ENCODE results near the gene CITED2. TPM values are rescaled to one million over a fixed set of nuclear protein-coding genes. Genes with fewer than 3 reads are reported as not detected.

The CITED2 gene
- polyA plus RNA-seq, 1 of the 3 experiments (the other 2 are of a cell fraction), result 173 TPM

DNA sequence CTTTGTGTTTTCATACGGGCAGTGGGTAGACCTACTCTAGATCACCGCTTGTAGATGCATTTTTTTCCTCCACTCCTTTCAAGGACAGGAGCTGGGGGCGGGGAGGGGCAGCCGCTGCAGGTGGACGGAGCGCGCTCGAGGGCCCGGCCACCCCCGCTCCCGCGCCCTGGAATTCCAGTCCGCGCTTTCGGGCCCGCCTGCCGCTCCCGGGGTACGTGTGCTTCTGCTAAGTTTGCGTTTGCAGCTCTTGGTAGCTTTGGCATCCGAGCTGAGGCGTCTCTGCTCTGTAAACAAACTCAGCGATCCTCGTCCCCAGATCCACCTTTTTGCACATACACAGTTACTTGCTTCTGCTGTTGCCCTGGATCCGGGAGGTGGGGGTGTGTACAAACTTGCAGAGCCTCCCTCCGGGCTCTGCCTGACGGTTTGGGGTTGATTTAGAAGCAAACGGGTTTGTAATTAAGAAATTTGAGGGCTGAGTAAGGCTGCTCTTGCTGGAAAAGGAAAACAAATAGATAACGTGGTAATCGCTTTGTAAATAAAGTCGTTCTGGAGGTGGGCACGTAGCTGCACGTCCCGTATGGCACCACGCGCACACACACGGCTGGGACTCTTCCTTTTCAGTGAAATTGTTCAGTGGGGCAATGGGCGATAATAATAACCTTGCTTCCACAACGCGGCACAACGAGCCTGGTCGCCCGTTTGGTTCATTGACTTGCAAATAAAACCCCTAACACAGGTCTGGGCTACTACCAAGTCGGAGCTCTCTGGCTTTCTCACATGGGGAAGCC lies 973 bp upstream of the CITED2 start (continued):
- TF ChIP-seq, protein P1, sequence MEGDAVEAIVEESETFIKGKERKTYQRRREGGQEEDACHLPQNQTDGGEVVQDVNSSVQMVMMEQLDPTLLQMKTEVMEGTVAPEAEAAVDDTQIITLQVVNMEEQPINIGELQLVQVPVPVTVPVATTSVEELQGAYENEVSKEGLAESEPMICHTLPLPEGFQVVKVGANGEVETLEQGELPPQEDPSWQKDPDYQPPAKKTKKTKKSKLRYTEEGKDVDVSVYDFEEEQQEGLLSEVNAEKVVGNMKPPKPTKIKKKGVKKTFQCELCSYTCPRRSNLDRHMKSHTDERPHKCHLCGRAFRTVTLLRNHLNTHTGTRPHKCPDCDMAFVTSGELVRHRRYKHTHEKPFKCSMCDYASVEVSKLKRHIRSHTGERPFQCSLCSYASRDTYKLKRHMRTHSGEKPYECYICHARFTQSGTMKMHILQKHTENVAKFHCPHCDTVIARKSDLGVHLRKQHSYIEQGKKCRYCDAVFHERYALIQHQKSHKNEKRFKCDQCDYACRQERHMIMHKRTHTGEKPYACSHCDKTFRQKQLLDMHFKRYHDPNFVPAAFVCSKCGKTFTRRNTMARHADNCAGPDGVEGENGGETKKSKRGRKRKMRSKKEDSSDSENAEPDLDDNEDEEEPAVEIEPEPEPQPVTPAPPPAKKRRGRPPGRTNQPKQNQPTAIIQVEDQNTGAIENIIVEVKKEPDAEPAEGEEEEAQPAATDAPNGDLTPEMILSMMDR (IDR thresholded peaks at IDR 0.05), result peak; percentile 15; the same call in 1 of the 2 replicates
- TF ChIP-seq POLR2AphosphoS5 (IDR thresholded peaks at IDR 0.05; ENCODE audit: low read depth, low read length) (peak; percentile 36; the same call in 1 of the 2 replicates), RFX5 (IDR thresholded peaks at IDR 0.05; ENCODE audit: low read length) (no peak), CHD2 (IDR thresholded peaks at IDR 0.05; ENCODE audit: low read length, partially characterized antibody) (peak; percentile 38), RXRA (IDR thresholded peaks at IDR 0.05; ENCODE audit: borderline replicate concordance, low read depth) (no peak), SMC3 (IDR thresholded peaks at IDR 0.05; ENCODE audit: low read depth, low read length) (0 out of 2 replicates have a peak, but pooled peaks have one; percentile 16), RCOR1 (IDR thresholded peaks at IDR 0.05; ENCODE audit: low read length) (no peak), NRF1 (IDR thresholded peaks at IDR 0.05; ENCODE audit: low read depth, low read length) (no peak), TCF12 (IDR thresholded peaks at IDR 0.05) (peak; percentile 54; the same call in 1 of the 2 replicates), FOSL2 (IDR thresholded peaks at IDR 0.05; ENCODE audit: borderline replicate concordance, low read depth) (no peak), JUND (IDR thresholded peaks at IDR 0.05) (peak; percentile 45), FOXM1 (IDR thresholded peaks at IDR 0.05; ENCODE audit: low read depth) (no peak)
- TF ChIP-seq, protein P2, sequence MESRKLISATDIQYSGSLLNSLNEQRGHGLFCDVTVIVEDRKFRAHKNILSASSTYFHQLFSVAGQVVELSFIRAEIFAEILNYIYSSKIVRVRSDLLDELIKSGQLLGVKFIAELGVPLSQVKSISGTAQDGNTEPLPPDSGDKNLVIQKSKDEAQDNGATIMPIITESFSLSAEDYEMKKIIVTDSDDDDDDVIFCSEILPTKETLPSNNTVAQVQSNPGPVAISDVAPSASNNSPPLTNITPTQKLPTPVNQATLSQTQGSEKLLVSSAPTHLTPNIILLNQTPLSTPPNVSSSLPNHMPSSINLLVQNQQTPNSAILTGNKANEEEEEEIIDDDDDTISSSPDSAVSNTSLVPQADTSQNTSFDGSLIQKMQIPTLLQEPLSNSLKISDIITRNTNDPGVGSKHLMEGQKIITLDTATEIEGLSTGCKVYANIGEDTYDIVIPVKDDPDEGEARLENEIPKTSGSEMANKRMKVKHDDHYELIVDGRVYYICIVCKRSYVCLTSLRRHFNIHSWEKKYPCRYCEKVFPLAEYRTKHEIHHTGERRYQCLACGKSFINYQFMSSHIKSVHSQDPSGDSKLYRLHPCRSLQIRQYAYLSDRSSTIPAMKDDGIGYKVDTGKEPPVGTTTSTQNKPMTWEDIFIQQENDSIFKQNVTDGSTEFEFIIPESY (IDR thresholded peaks at IDR 0.05; ENCODE audit: borderline replicate concordance, low read depth), result no peak
- TF ChIP-seq, protein P3, sequence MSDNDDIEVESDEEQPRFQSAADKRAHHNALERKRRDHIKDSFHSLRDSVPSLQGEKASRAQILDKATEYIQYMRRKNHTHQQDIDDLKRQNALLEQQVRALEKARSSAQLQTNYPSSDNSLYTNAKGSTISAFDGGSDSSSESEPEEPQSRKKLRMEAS (IDR thresholded peaks at IDR 0.05; ENCODE audit: low read depth), result peak; percentile 75

DNA sequence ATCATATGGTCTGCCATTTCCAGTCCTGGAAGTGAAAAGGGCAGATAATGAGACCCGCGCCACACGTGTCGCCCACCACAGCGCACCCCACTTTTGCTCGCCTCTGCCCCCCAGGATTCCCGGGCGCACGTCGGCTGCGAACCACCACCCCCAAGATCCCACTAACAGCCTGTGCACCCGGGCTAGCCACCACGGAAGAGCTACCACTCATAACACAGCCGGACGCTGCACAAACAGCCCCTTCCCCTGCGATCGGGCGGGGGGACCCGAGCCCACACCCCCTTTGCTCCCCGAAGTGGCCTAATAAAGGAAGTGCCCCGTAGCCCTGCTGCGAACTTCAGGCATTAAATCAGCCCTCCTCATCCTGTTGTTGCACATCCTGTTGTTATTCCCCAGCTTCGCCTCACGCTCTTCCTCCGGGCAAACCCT lies 506 bp downstream of the CITED2 start:
- TF ChIP-seq SIN3A (IDR thresholded peaks at IDR 0.05; ENCODE audit: borderline replicate concordance, low read depth, low read length) (no peak), GABPA (IDR thresholded peaks at IDR 0.05; ENCODE audit: low read depth) (peak; percentile 6; the same call in 1 of the 2 replicates)
- Histone ChIP-seq H4K20me1 (ENCODE audit: insufficient read depth) (peaks cover 31% of the 10 kb centered on the region), H3K4me1 (ENCODE audit: control insufficient read depth in 1 of 2, insufficient read depth in 2 of 2, low read depth in 1 of 2, low read length in 1 of 2) (peaks cover 18 to 24% of the 10 kb centered on the region in 2 experiments; a peak in 3 of 4 replicates), H3K4me2 (peak overlapping the region; percentile 85), H3K27ac (ENCODE audit: low read depth in 2 of 2, low read length in 1 of 2) (peak overlapping the region; percentile 85 to 91), H3K36me3 (replicated peaks in 1 of 2; ENCODE audit: control insufficient read depth in 1 of 2, insufficient read depth in 2 of 2, low read length in 1 of 2) (peaks cover 18 to 27% of the 10 kb centered on the region in 2 experiments), H3K9ac (peak overlapping the region; percentile 98), H3K79me2 (ENCODE audit: insufficient read depth) (peaks cover 40% of the 10 kb centered on the region), H3F3A (replicated peaks; ENCODE audit: insufficient read depth) (peaks cover 38% of the 10 kb centered on the region), H3K27me3 (ENCODE audit: insufficient read depth) (no peaks in the 10 kb centered on the region), H3K9me2 (no peaks in the 10 kb centered on the region), H3K9me3 (no peaks in the 10 kb centered on the region), H3K4me3 (ENCODE audit: low read depth in 2 of 2, low read length in 1 of 2) (peak overlapping the region; percentile 72 to 95), H2AFZ (ENCODE audit: low read depth) (0 out of 2 replicates have a peak overlapping the region, but pooled peaks have one; percentile 45)
- WGBS (ENCODE audit: low lambda C conversion rate), result 0% methylated on average over 7 of the region's 25 CpGs
- CTCF ChIA-PET, result interaction anchor here (0.6 to 3.1 kb wide), 6 partner anchors 9 to 1123 kb away, joined by 3 to 20 read pairs (median 4); no protein-coding TSS in a partner anchor
- DNase-seq, result no peak
- POLR2A ChIA-PET, result no interaction called here
